AG04450 (cell line): ENCODE results near the gene PCGF1. TPM values are rescaled to one million over a fixed set of nuclear protein-coding genes. Genes with fewer than 3 reads are reported as not detected.

ENCODE experiments used
- CTCF ChIA-PET: fragments of 300-600, 350-600 bp; formaldehyde crosslinking; extraction: SDS; loops from one replicate; lab custom pipeline; 2022; ENCODE audit warnings: antibody characterized with exemption, inconsistent platforms; lab: Charles Lee
- POLR2A ChIA-PET: fragments of 350-600 bp; formaldehyde crosslinking; extraction: SDS; loops from one replicate; lab custom pipeline; 2021; ENCODE audit warnings: antibody characterized with exemption, inconsistent platforms; lab: Yijun Ruan, JAX
- DNase-seq: peaks from one replicate; pipeline ENCODE4 v3.0.0-alpha.2; 2011; ENCODE audit warnings: low read depth, low spot score
- H3K27ac ChIP-seq: one replicate; pipeline ENCODE4 v1.5.1; 2012; ENCODE audit warnings: low read depth, low read length, control low read depth
- H3K27me3 ChIP-seq: one replicate; pipeline ENCODE4 v1.6.0; 2012; ENCODE audit warnings: low read length; ENCODE audit not compliant: control insufficient read depth, insufficient read depth
- H3K4me3 ChIP-seq: 2 replicates; pipeline ENCODE4 v1.5.1; 2011; ENCODE audit warnings: mild to moderate bottlenecking, low read depth, low read length, control low read depth
- H3K9me3 ChIP-seq: 2 replicates; pipeline ENCODE4 v1.5.1; 2012; ENCODE audit warnings: low read length; ENCODE audit not compliant: control insufficient read depth, insufficient read depth
- polyA plus RNA-seq: library from polyadenylated mRNA; depleted of rRNA; stranded (reverse); fragments of >200 nt; gene quantifications from 2 replicates; pipeline ENCODE4 v1.2.3, GENCODE V29; 2011
- TF ChIP-seq, protein P1 (sequence below): IDR thresholded peaks from 2 replicates; pipeline ENCODE4 v1.5.1; 2011; ENCODE audit warnings: low read depth, low read length, control low read depth, inconsistent platforms

PCGF1 gene
- polyA plus RNA-seq, 1 experiment = 20.9 TPM

DNA sequence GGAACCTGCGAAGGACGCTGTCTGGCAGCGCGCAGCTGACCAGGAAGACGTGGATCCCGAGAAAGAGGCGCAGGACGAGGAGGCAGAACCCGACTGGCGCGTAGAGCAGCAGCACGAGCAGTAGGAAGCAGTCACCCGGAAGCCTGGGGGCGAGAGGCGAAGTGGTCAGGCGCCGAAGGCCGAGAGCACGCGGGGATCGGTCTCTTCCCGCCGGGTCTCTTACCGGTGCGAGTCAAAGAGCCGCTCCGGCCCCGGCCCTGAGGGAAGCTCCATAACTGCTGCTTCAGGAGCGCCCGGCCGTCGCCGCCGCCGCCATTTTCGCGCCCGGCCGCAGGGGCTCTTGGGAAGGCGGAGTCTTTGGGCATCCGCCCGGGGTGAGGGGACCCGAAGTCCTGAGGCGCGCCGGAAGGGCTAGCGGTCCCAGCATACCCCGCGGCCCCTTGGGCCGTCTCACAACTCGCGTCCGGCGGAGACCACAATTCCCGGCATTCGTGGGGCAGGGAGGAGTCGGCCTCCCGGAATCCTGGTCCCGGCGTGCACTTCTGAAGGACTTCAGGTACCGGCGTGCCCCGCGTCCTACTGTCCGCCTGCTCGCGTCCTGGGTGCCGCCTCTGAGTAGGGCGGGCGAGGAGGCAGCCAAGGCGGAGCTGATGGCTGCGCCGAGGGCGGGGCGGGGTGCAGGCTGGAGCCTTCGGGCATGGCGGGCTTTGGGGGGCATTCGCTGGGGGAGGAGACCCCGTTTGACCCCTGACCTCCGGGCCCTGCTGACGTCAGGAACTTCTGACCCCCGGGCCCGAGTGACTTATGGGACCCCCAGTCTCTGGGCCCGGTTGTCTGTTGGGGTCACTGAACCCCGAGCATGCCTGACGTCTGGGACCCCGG is 22.1 kb upstream of the PCGF1 start, which contains the start of the genes AUP1 and HTRA2:
Gene AUP1, minus strand, starts transcription at position 350 of the 882 bp plus-strand sequence. Its CDS starts 77 bp downstream, at position 273.
Gene HTRA2, plus strand, starts transcription at position 577 of the 882 bp plus-strand sequence. Its CDS starts 74 bp downstream, at position 651.
- TF ChIP-seq, protein P1, sequence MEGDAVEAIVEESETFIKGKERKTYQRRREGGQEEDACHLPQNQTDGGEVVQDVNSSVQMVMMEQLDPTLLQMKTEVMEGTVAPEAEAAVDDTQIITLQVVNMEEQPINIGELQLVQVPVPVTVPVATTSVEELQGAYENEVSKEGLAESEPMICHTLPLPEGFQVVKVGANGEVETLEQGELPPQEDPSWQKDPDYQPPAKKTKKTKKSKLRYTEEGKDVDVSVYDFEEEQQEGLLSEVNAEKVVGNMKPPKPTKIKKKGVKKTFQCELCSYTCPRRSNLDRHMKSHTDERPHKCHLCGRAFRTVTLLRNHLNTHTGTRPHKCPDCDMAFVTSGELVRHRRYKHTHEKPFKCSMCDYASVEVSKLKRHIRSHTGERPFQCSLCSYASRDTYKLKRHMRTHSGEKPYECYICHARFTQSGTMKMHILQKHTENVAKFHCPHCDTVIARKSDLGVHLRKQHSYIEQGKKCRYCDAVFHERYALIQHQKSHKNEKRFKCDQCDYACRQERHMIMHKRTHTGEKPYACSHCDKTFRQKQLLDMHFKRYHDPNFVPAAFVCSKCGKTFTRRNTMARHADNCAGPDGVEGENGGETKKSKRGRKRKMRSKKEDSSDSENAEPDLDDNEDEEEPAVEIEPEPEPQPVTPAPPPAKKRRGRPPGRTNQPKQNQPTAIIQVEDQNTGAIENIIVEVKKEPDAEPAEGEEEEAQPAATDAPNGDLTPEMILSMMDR = no peak
- Histone ChIP-seq H3K9me3 (peaks cover 10% of the 10 kb centered on the region; the same call in 1 of the 2 replicates), H3K27me3 (no peaks in the 10 kb centered on the region), H3K27ac (peak within 1 kb of the TSS; percentile 77), H3K4me3 (peak within 1 kb of the TSS; percentile 100)
- peak; percentile 98 for DNase-seq
- POLR2A ChIA-PET = interaction anchor here (0.6 to 2.0 kb wide), 9 partner anchors 24 to 71 kb away, joined by 3 to 16 read pairs (median 4); partner anchors contain the start of genes CCDC142, LBX2, LOXL3 and TTC31
- CTCF ChIA-PET = interaction anchor here (0.7 to 1.8 kb wide), 2 partner anchors 46 to 59 kb away, joined by 3 to 9 read pairs; partner anchors contain the start of genes CCDC142 and TTC31

GRCh38 chr2:74528600-74529356 is 21.3 kb upstream of the PCGF1 start:
- peak overlapping the region; percentile 100 for H3K4me3 ChIP-seq
- peaks cover 10% of the 10 kb centered on the region; the same call in 1 of the 2 replicates for H3K9me3 ChIP-seq
- TF ChIP-seq, protein P1 = no peak
- DNase-seq = no peak
- no peaks in the 10 kb centered on the region for H3K27me3 ChIP-seq
- CTCF ChIA-PET = interaction anchor here (0.7 to 1.8 kb wide), 2 partner anchors 45 to 60 kb away, joined by 3 to 9 read pairs; partner anchors contain the start of genes CCDC142 and TTC31
- H3K27ac ChIP-seq = peak overlapping the region; percentile 77
- POLR2A ChIA-PET = interaction anchor here (0.9 to 2.0 kb wide), 4 partner anchors 25 to 70 kb away, joined by 3 to 16 read pairs (median 10); partner anchors contain the start of genes CCDC142, LOXL3, TTC31 and WBP1

DNA sequence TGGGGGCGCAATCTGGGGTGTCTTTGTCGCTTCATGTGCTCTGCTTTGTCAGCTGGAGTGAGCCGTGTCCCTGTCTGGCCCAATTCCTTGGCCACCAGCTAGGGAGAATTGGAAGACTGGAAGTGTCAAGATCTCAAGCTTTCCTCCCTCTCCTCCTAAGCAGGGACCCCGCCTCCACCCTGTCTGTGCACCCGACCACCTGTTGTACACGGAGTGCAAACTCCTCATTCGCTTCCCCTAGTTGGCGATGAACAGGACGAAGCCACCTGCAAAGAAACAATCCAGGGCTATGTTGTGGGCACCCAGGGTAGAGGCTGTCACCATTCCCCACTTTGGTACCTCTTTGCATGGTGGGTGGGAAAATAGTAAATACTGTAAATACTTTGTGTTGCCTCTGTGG is 20.2 kb upstream of the PCGF1 start:
- TF ChIP-seq, protein P1 = no peak
- H3K27ac ChIP-seq = no peak overlapping the region
- POLR2A ChIA-PET = no interaction called here
- H3K9me3 ChIP-seq = peaks cover 10% of the 10 kb centered on the region; the same call in 1 of the 2 replicates
- H3K4me3 ChIP-seq = no peak overlapping the region; the same call in 1 of the 2 replicates
- DNase-seq = no peak
- CTCF ChIA-PET = no interaction called here
- peaks cover 3% of the 10 kb centered on the region for H3K27me3 ChIP-seq

- Histone ChIP-seq H3K4me3 (no peak overlapping the region), H3K9me3 (peaks cover 10% of the 10 kb centered on the region; the same call in 1 of the 2 replicates), H3K27ac (no peak overlapping the region), H3K27me3 (peaks cover 11% of the 10 kb centered on the region)
- TF ChIP-seq, protein P1 = no peak
- ChIA-PET POLR2A (interaction anchor here (0.9 kb wide), 1 partner anchor 16 kb away, joined by 8 read pairs; no protein-coding TSS in a partner anchor), CTCF (no interaction called here)
- no peak for DNase-seq
These were observed 19.2 kb upstream of the PCGF1 start for GRCh38 chr2:74526649-74527230.
